Measurements from ENCODE around the gene ADPRHL1. TPM values are rescaled to one million over a fixed set of nuclear protein-coding genes. Genes with fewer than 3 reads are reported as not detected.

ADPRHL1 gene
- total RNA-seq, 4 donors from 2014 or later = 0.72 to 2.7 (median 1.7) TPM

DNA sequence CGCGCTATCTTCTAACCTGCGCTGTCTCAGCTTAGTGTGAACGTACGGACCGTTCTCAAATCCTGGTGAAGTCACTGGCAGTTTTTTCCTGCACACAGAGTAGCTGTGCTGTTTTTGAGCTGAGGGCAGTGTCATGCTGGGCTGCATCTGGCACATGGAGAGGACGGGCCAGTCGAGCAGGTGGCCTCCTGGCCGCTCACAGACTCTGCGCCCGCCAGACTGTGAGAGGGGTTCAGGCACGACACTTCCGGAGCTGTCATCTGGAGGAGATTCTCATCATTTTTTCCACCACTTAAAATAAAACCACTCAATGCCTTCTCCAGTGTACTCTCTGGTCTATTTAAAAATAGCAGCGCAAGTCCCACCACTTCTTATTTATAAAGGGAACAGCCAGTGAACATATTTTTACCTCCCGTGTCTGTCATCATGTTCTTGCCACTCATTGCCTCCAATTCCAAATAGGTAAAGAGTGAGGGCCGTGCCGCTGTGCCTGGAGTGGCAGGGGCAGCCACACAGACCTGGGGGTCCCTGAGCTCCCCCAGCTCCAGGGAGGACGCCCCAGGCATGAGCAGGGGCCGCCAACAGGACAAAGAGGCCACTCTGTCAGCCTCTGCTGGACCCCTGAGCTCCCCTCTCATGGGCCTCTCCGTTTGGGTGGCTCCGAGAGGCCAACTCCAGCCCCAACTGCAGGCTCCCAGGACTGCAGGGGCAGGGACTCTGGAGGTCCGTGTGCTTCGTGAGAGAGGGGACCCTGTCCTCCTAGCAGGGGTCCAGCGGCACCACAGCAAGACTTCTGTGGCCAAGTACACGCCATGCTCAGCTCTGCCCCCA lies 52.5 kb downstream of the ADPRHL1 start:
- no peak for TF ChIP-seq CTCF (IDR thresholded peaks at IDR 0.05)
- DNase-seq (ENCODE audit: low spot score) = no peak
- no peak for ATAC-seq (ENCODE audit: low FRiP score)

DNA sequence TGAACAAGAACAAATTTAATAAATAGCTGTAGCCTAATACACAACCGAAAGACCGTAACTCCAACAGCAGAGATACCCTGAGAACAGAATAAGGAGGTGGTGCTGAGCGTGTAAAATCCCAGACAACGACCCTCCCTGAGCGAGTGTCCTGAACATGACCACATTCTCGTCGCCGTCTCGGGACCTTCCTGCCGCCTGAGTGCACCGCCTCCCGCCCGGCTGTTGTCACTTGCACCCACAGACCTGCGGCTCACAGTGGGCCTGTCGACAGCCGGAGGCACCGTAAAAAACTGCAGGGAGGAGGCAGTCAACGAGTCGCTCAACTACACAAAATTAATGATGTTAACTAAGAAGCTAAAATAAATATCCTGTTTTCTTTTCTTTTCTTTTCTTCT lies 53.5 kb downstream of the ADPRHL1 start:
- no peak for DNase-seq (ENCODE audit: low spot score)
- no peak for TF ChIP-seq CTCF (IDR thresholded peaks at IDR 0.05)

GRCh38 chr13:113398963-113399754 lies 54.1 kb downstream of the ADPRHL1 start:
- TF ChIP-seq CTCF (IDR thresholded peaks at IDR 0.05) = no peak
- DNase-seq (ENCODE audit: low spot score) (no peak), ATAC-seq (ENCODE audit: low FRiP score) (no peak)

More for the DNA sequence above, 53.5 kb downstream of the ADPRHL1 start:
- no peak for ATAC-seq (ENCODE audit: low FRiP score)

GRCh38 chr13:113397608-113398425 lies 55.5 kb downstream of the ADPRHL1 start:
- no peak for ATAC-seq (ENCODE audit: low FRiP score)
- no peak for TF ChIP-seq CTCF (IDR thresholded peaks at IDR 0.05)
- DNase-seq (ENCODE audit: low spot score) = no peak

DNA sequence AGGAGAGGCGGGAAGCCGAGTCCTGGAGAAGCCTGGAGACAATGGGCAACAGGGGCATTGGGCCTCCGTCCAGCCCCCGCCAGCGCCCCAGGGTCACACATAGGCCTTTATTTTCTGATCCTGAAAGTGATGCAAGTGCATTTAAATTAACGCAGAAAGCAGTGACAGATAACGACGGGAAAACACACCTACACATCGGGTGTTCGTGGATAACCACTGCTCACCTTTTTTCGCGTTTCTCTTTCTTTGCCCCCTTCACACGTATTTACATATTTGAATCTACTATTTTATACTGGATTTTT lies 59.0 kb downstream of the ADPRHL1 start:
- ATAC-seq (ENCODE audit: low FRiP score) = no peak
- DNase-seq (ENCODE audit: low spot score) = no peak
- no peak for TF ChIP-seq CTCF (IDR thresholded peaks at IDR 0.05)

- ATAC-seq (ENCODE audit: low FRiP score) (peak; percentile 85), DNase-seq (ENCODE audit: low spot score) (peak; percentile 37)
- peak in 2 of 3 donors; percentile 28 to 54 for TF ChIP-seq CTCF (IDR thresholded peaks at IDR 0.05)
Measured at GRCh38 chr13:113393563-113394338, 59.5 kb downstream of the ADPRHL1 start.
